HS-5 (cell line): ENCODE data around the gene EEF1G.

ENCODE experiments used
- DNase-seq: peaks from one replicate; pipeline ENCODE4 v3.0.0-alpha.2; 2012; ENCODE audit warnings: low read depth

EEF1G gene

GRCh38 chr11:62539238-62539925 is 34.3 kb downstream of the EEF1G start:
- DNase-seq, result peak; percentile 63

- no peak for DNase-seq
These were observed 35.0 kb downstream of the EEF1G start for GRCh38 chr11:62538470-62539237.

DNA sequence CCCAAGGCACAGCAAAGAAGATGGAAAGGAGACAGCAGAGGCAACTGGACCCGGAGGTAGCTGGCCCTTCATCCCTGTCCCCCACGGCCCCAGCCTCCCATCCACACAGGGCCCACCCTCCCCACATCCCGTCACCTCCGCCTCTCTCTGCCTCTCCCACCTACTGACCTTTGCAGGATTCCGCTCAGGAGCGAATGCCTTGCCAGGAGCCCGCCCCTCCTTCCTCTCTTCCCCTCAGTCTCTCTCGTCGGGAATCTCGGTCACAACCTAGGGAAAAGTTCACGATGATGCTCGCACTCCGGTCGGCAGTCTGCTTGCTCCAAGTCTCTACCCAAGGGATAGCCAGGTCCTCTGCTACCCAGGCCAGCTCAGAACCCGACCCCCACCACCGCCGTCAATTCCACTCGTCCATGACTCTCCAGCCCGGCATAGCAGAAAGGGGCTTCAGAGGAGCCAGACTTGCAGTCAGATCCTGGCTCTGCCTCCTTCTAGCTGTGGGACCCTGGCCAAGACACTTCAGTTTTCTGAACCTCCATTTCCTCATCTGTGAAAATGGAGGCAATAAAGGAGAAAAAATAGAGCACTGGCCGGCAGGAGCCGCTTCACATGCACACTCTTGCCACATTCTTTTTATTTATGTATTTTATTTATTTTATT is 37.3 kb downstream of the EEF1G start:
- no peak for DNase-seq

DNA sequence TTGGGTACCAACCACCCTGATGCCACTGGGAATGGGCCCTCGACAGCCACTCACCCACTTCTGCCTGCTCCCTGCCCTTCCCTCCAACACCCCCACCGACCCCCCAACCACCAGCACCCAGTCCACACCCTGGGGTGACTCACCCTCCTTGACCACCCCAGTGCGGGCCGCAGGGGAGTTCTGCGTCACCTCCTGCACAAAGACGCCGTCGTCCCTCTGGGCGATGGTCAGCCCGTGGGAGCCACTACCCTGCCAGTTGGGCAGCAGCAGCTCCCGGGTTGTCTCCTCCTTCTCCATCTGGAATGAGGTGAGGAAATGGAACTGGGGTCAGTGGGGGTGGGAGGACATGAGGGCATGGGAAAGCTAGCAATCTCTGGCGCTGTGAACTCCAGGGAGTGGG is 37.9 kb downstream of the EEF1G start:
- DNase-seq, result no peak

DNA sequence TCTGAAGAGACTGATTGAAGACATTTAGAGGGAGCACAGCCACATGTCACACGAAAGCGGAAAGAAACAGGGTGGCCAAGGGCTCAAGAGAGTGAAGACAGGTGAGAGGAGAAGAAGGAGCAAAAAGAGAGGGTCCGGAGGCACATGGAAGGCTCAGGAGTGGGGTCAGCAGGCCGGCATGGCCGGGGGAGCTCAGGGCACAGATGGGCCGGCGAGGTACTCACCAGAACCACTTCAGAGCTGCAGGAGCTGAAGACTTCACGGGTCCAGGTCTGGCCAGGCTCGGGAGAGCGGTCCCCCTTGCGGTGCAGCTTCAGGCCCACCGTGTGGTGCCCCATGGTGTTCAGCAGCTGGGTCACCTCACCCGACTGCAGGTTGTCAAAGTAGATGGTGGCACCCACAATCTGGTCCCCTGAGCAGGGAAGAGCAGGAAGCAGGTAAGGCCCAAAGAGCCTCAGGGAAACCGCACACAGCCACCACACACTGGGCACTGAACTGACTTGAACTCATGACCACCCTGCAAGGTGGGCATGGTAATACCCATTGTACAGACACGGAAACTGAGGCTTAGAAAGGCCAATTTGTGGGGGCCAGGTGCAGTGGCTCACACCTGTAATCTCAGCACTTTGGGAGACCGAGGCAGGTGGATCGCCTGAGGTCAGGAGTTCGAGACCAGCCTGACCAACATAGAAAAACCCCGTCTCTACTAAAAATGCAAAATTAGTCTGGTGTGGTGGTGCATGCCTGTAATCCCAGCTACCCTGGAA is 38.7 kb downstream of the EEF1G start:
- no peak for DNase-seq

GRCh38 chr11:62532096-62532495 is 41.6 kb downstream of the EEF1G start:
- DNase-seq, result no peak

- no peak for DNase-seq
These were observed 56.8 kb downstream of the EEF1G start for GRCh38 chr11:62516736-62517371.

- DNase-seq, result no peak
These were observed 59.5 kb downstream of the EEF1G start for GRCh38 chr11:62514151-62514550.

DNA sequence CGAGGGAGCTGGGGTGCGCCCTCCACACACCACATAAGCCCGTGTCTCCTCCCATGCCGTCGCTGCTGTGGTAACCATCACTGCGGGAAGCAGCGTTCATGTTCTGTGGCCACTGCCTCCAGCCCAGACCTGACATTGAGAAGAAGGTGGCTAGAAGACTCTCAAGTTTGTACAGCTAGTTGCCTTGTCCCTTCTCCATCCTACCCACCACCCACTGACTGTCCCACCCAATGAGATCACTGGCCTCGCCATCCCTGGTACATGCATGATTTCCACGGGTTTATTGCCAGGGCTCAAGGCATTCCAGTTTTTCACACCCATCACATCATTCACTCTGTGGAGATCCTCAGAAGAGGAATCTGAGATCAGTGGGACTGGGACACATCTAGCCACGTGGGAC is 60.1 kb downstream of the EEF1G start:
- DNase-seq, result no peak

DNA sequence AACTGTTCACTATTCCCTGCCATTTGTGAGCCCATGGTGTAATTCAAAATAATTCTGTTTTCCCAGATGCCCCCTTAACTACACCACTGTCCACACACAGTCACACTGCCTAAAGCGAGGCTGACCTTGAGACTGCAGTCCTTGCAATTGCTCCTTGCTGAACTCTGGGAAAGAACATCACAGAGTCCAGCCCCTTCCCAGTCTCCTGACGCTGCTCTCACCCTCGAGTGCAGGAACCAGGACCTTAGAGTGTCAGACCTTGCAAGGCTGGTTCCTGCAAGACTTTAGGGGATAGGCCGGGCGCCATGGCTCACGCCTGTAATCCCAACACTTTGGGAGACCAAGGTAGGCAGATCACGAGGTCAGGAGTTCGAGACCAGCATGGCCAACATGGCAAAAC is 60.7 kb downstream of the EEF1G start:
- no peak for DNase-seq
